ENCODE data around the gene BRME1. TPM values are rescaled to one million over a fixed set of nuclear protein-coding genes. Genes with fewer than 3 reads are reported as not detected.

BRME1 gene
- polyA plus RNA-seq, 1 donor from 2014 or later = 6.2 TPM

GRCh38 chr19:13888281-13888680, 17.6 kb downstream of the BRME1 start:
- Histone ChIP-seq H3K79me2 (replicated peaks; ENCODE audit: insufficient read depth, low read length) (no peaks in the 10 kb centered on the region), H4K20me1 (ENCODE audit: insufficient read depth) (no peaks in the 10 kb centered on the region), H3K27ac (ENCODE audit: low read length) (no peak overlapping the region), H3K36me3 (ENCODE audit: insufficient read depth, low read length) (no peaks in the 10 kb centered on the region), H3K9me2 (ENCODE audit: insufficient read depth, low read length) (no peaks in the 10 kb centered on the region), H3F3A (ENCODE audit: insufficient read depth, low read length, poor library complexity, severe bottlenecking) (no peaks in the 10 kb centered on the region), H3K4me2 (ENCODE audit: low read length) (no peak overlapping the region), H3K9ac (ENCODE audit: low read length) (no peak overlapping the region), H3K9me3 (ENCODE audit: low read length) (no peaks in the 10 kb centered on the region), H3K4me3 (ENCODE audit: low read length) (no peak overlapping the region), H3K27me3 (ENCODE audit: insufficient read depth, low read depth, low read length) (no peaks in the 10 kb centered on the region), H2AFZ (ENCODE audit: low read depth, low read length) (no peak overlapping the region)
- no peak for TF ChIP-seq EZH2 (IDR thresholded peaks at IDR 0.05; ENCODE audit: borderline replicate concordance, insufficient read depth, low read length, poor library complexity, severe bottlenecking)
- TF ChIP-seq RAD21 (conservative IDR thresholded peaks at IDR 0.05) = no peak
- TF ChIP-seq SMC3 (conservative IDR thresholded peaks at IDR 0.05; ENCODE audit: poor library complexity) = no peak

GRCh38 chr19:13887517-13887916, 18.4 kb downstream of the BRME1 start:
- H3K27me3 ChIP-seq (ENCODE audit: insufficient read depth, low read depth, low read length) = no peaks in the 10 kb centered on the region
- no peaks in the 10 kb centered on the region for H3K36me3 ChIP-seq (ENCODE audit: insufficient read depth, low read length)
- no peak overlapping the region for H3K4me3 ChIP-seq (ENCODE audit: low read length)
- TF ChIP-seq SMC3 (conservative IDR thresholded peaks at IDR 0.05; ENCODE audit: poor library complexity) (no peak), POLR2AphosphoS5 (IDR thresholded peaks at IDR 0.05) (no peak), TAF1 (IDR thresholded peaks at IDR 0.05; ENCODE audit: low read depth) (no peak), CTCF (IDR thresholded peaks at IDR 0.05; ENCODE audit: poor library complexity, severe bottlenecking) (no peak), EZH2 (IDR thresholded peaks at IDR 0.05; ENCODE audit: borderline replicate concordance, insufficient read depth, low read length, poor library complexity, severe bottlenecking) (no peak), REST (IDR thresholded peaks at IDR 0.05; ENCODE audit: borderline replicate concordance) (no peak), MXI1 (conservative IDR thresholded peaks at IDR 0.05; ENCODE audit: poor library complexity, severe bottlenecking) (no peak), RAD21 (conservative IDR thresholded peaks at IDR 0.05) (no peak), EP300 (conservative IDR thresholded peaks at IDR 0.05; ENCODE audit: poor library complexity, severe bottlenecking) (no peak)
- H3K27ac ChIP-seq (ENCODE audit: low read length) = no peak overlapping the region
- no peaks in the 10 kb centered on the region for H3F3A ChIP-seq (ENCODE audit: insufficient read depth, low read length, poor library complexity, severe bottlenecking)
- H3K9me3 ChIP-seq (ENCODE audit: low read length) = no peaks in the 10 kb centered on the region
- H3K4me2 ChIP-seq (ENCODE audit: low read length) = no peak overlapping the region
- H4K20me1 ChIP-seq (ENCODE audit: insufficient read depth) = no peaks in the 10 kb centered on the region
- no peaks in the 10 kb centered on the region for H3K9me2 ChIP-seq (ENCODE audit: insufficient read depth, low read length)
- H3K79me2 ChIP-seq (replicated peaks; ENCODE audit: insufficient read depth, low read length) = no peaks in the 10 kb centered on the region
- no peak overlapping the region for H2AFZ ChIP-seq (ENCODE audit: low read depth, low read length)
- no peak overlapping the region for H3K9ac ChIP-seq (ENCODE audit: low read length)
